Tibial nerve (tissue), 4 donors: ENCODE results near the gene SLAMF8.

ENCODE experiments used
- EP300 ChIP-seq, 2 donors: sonication (generic); formaldehyde crosslinking; IDR thresholded peaks; one replicate each; pipeline ENCODE4 v1.6.1; 2017; ENCODE audit warnings: antibody characterized with exemption in 2 of 2, mild to moderate bottlenecking in 1 of 2
- TF ChIP-seq, protein P1 (sequence below), 5 experiments: fragments of 200-600 bp in 3 of 5; fragments of 450-650 bp in 2 of 5; sonication (generic) in 3 of 5; IDR thresholded peaks; one replicate each; pipeline ENCODE4 v1.5.1; 2016 to 2019; ENCODE audit warnings: antibody characterized with exemption in 5 of 5, mild to moderate bottlenecking in 3 of 5, moderate library complexity in 2 of 5

DNA sequence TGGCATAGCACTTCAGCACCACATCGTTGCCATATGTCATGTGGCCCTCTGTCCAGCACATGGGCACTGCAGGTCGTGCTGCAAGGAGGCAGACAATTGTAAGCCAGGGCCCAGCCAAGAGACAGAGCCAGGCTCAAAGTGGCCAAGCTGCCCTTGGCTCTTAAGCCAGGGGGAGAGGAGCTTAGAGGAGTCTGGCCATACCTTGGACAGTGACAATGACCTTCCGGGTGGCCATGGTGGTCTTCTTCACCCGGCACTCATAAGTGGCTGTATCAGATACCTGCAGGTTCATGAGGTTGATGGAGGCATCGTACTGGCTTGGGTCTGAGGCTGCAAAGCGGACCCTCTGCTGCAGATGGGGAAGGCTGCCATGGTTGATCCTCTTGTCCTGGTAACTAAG lies 31.2 kb downstream of the SLAMF8 start:
- TF ChIP-seq, protein P1, sequence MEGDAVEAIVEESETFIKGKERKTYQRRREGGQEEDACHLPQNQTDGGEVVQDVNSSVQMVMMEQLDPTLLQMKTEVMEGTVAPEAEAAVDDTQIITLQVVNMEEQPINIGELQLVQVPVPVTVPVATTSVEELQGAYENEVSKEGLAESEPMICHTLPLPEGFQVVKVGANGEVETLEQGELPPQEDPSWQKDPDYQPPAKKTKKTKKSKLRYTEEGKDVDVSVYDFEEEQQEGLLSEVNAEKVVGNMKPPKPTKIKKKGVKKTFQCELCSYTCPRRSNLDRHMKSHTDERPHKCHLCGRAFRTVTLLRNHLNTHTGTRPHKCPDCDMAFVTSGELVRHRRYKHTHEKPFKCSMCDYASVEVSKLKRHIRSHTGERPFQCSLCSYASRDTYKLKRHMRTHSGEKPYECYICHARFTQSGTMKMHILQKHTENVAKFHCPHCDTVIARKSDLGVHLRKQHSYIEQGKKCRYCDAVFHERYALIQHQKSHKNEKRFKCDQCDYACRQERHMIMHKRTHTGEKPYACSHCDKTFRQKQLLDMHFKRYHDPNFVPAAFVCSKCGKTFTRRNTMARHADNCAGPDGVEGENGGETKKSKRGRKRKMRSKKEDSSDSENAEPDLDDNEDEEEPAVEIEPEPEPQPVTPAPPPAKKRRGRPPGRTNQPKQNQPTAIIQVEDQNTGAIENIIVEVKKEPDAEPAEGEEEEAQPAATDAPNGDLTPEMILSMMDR (IDR thresholded peaks at IDR 0.05): no peak
- TF ChIP-seq EP300 (IDR thresholded peaks at IDR 0.05): no peak
